Liver (tissue), 3 donors: ENCODE results near the gene FA2H.

Experiments
- SP1 ChIP-seq: IDR thresholded peaks from 2 replicates; pipeline ENCODE4 v1.6.1; 2018; ENCODE audit warnings: antibody characterized with exemption, mild to moderate bottlenecking
- TF ChIP-seq, protein P1 (sequence below): fragments of 150-350 bp; IDR thresholded peaks from 2 replicates; pipeline ENCODE4 v1.5.1; 2017; ENCODE audit warnings: improper control_type of control experiment, low read depth, low read length; ENCODE audit not compliant: missing input control
- donor health status: healthy.
- donor health status: healthy.

- TF ChIP-seq, protein P1, sequence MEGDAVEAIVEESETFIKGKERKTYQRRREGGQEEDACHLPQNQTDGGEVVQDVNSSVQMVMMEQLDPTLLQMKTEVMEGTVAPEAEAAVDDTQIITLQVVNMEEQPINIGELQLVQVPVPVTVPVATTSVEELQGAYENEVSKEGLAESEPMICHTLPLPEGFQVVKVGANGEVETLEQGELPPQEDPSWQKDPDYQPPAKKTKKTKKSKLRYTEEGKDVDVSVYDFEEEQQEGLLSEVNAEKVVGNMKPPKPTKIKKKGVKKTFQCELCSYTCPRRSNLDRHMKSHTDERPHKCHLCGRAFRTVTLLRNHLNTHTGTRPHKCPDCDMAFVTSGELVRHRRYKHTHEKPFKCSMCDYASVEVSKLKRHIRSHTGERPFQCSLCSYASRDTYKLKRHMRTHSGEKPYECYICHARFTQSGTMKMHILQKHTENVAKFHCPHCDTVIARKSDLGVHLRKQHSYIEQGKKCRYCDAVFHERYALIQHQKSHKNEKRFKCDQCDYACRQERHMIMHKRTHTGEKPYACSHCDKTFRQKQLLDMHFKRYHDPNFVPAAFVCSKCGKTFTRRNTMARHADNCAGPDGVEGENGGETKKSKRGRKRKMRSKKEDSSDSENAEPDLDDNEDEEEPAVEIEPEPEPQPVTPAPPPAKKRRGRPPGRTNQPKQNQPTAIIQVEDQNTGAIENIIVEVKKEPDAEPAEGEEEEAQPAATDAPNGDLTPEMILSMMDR = no peak
- TF ChIP-seq SP1 = no peak
These were observed 986 bp downstream of the FA2H start for GRCh38 chr16:74773446-74774222.
